ENCODE data around the gene EP300. TPM values are rescaled to one million over a fixed set of nuclear protein-coding genes. Genes with fewer than 3 reads are reported as not detected.
"Not testable (repeated sequence)": the region's sequence is repeated elsewhere in the genome, so short reads cannot be mapped to it uniquely, and the experiment has no call there.

The EP300 gene
- total RNA-seq, 5 donors from 2014 or later (not counting 1 experiment from before 2014, with no cell fraction given): 97.6 to 161 (median 101) TPM

GRCh38 chr22:41128606-41129005 is 36.2 kb downstream of the EP300 start:
- Histone ChIP-seq H3K4me1 (ENCODE audit: control insufficient read depth in 1 of 2, extremely low read depth in 1 of 2, insufficient read depth in 2 of 2, low read length in 2 of 2) (no peaks in the 10 kb centered on the region), H3K27me3 (replicated peaks in 1 of 2; ENCODE audit: control insufficient read depth in 2 of 2, extremely low read depth in 1 of 2, insufficient read depth in 2 of 2, low read length in 1 of 2) (no peaks in the 10 kb centered on the region), H3K36me3 (ENCODE audit: control insufficient read depth in 2 of 2, extremely low read depth in 1 of 2, insufficient read depth in 1 of 2, low read length in 1 of 2) (peaks cover 6 to 83% of the 10 kb centered on the region in 2 donors), H3K9me3 (no peaks in the 10 kb centered on the region), H3K27ac (ENCODE audit: low read length) (no peak overlapping the region), H3K4me3 (ENCODE audit: control insufficient read depth in 1 of 2, extremely low read depth in 1 of 2, low read length in 1 of 2) (no peak overlapping the region)
- WGBS (ENCODE audit: insufficient coverage): 98% methylated on average over 8 of the region's 14 CpGs
- Mint-ChIP-seq H3K4me1 (peaks cover 0 to 9% (median 2%) of the 10 kb centered on the region in 3 donors), H3K27me3 (no peaks in the 10 kb centered on the region), H3K4me3 (no peak overlapping the region), H3K27ac (no peak overlapping the region), H3K9me3 (no peaks in the 10 kb centered on the region), H3K36me3 (peaks cover 36% of the 10 kb centered on the region)
- ChIA-PET POLR2A (no interaction called here), CTCF (interaction anchor here in 1 of 2 donors (3.1 kb wide), 1 partner anchor 206 kb away, joined by 8 read pairs; no protein-coding TSS in a partner anchor)
- DNase-seq (no peak), ATAC-seq (replicated peaks in 1 of 4) (no peak)

GRCh38 chr22:41132550-41132949 is 40.2 kb downstream of the EP300 start:
- H3K4me1 ChIP-seq (ENCODE audit: control insufficient read depth in 1 of 2, extremely low read depth in 1 of 2, insufficient read depth in 2 of 2, low read length in 2 of 2): no peaks in the 10 kb centered on the region
- H3K27me3 ChIP-seq (replicated peaks in 1 of 2; ENCODE audit: control insufficient read depth in 2 of 2, extremely low read depth in 1 of 2, insufficient read depth in 2 of 2, low read length in 1 of 2): no peaks in the 10 kb centered on the region
- no peak overlapping the region for H3K4me3 Mint-ChIP-seq
- H3K27ac ChIP-seq (ENCODE audit: low read length): no peak overlapping the region
- no peaks in the 10 kb centered on the region for H3K9me3 ChIP-seq
- H3K9me3 Mint-ChIP-seq: no peaks in the 10 kb centered on the region
- peaks cover 5 to 13% (median 9%) of the 10 kb centered on the region in 3 donors for H3K4me1 Mint-ChIP-seq
- DNase-seq (no peak), ATAC-seq (replicated peaks in 1 of 4) (no peak)
- no peaks in the 10 kb centered on the region for H3K27me3 Mint-ChIP-seq
- ChIA-PET POLR2A (interaction anchor here in 1 of 2 donors (0.7 kb wide), 1 partner anchor 39 kb away, joined by 7 read pairs; no protein-coding TSS in a partner anchor), CTCF (no interaction called here)
- WGBS (ENCODE audit: insufficient coverage): no CpG with 5 or more reads among the region's 2 CpGs
- peaks cover 44% of the 10 kb centered on the region for H3K36me3 Mint-ChIP-seq
- H3K36me3 ChIP-seq (ENCODE audit: control insufficient read depth in 2 of 2, extremely low read depth in 1 of 2, insufficient read depth in 1 of 2, low read length in 1 of 2): peaks cover 21 to 93% of the 10 kb centered on the region in 2 donors
- peak overlapping the region in 1 of 2 donors; percentile 14 for H3K27ac Mint-ChIP-seq
- no peak overlapping the region for H3K4me3 ChIP-seq (ENCODE audit: control insufficient read depth in 1 of 2, extremely low read depth in 1 of 2, low read length in 1 of 2)

- Histone ChIP-seq H3K27me3 (replicated peaks in 1 of 2; ENCODE audit: control insufficient read depth in 2 of 2, extremely low read depth in 1 of 2, insufficient read depth in 2 of 2, low read length in 1 of 2) (no peaks in the 10 kb centered on the region), H3K27ac (ENCODE audit: low read length) (no peak overlapping the region), H3K4me3 (ENCODE audit: control insufficient read depth in 1 of 2, extremely low read depth in 1 of 2, low read length in 1 of 2) (no peak overlapping the region), H3K4me1 (ENCODE audit: control insufficient read depth in 1 of 2, extremely low read depth in 1 of 2, insufficient read depth in 2 of 2, low read length in 2 of 2) (no peaks in the 10 kb centered on the region), H3K9me3 (no peaks in the 10 kb centered on the region), H3K36me3 (ENCODE audit: control insufficient read depth in 2 of 2, extremely low read depth in 1 of 2, insufficient read depth in 1 of 2, low read length in 1 of 2) (peaks cover 5 to 94% of the 10 kb centered on the region in 2 donors)
- CTCF ChIA-PET: interaction anchor here in 1 of 2 donors (0.6 kb wide), 1 partner anchor 211 kb away, joined by 5 read pairs; no protein-coding TSS in a partner anchor
- Mint-ChIP-seq H3K4me3 (no peak overlapping the region), H3K9me3 (no peaks in the 10 kb centered on the region), H3K27me3 (no peaks in the 10 kb centered on the region), H3K36me3 (peaks cover 53% of the 10 kb centered on the region), H3K4me1 (peaks cover 0 to under 1% (median 0%) of the 10 kb centered on the region in 3 donors), H3K27ac (no peak overlapping the region)
- WGBS (ENCODE audit: insufficient coverage): 93% methylated on average over 3 of the region's 10 CpGs
- POLR2A ChIA-PET: interaction anchor here in 1 of 2 donors (0.6 kb wide), 1 partner anchor 28 kb away, joined by 3 read pairs; no protein-coding TSS in a partner anchor
- ATAC-seq (replicated peaks in 1 of 4): no peak
- no peak for DNase-seq
Measured at GRCh38 chr22:41140365-41140957, 48.1 kb downstream of the EP300 start.

GRCh38 chr22:41145921-41146320 is 53.5 kb downstream of the EP300 start:
- H3K4me3 ChIP-seq (ENCODE audit: control insufficient read depth in 1 of 2, extremely low read depth in 1 of 2, low read length in 1 of 2); H3K27me3 Mint-ChIP-seq; ATAC-seq (replicated peaks in 1 of 4); H3K27me3 ChIP-seq (replicated peaks in 1 of 2; ENCODE audit: control insufficient read depth in 2 of 2, extremely low read depth in 1 of 2, insufficient read depth in 2 of 2, low read length in 1 of 2); POLR2A ChIA-PET; H3K4me1 ChIP-seq (ENCODE audit: control insufficient read depth in 1 of 2, extremely low read depth in 1 of 2, insufficient read depth in 2 of 2, low read length in 2 of 2); H3K4me1 Mint-ChIP-seq; DNase-seq; H3K27ac ChIP-seq (ENCODE audit: low read length); H3K27ac Mint-ChIP-seq; H3K9me3 Mint-ChIP-seq; H3K4me3 Mint-ChIP-seq; H3K9me3 ChIP-seq: not testable (repeated sequence)
- peaks cover 3 to 91% of the 10 kb centered on the region in 2 donors for H3K36me3 ChIP-seq (ENCODE audit: control insufficient read depth in 2 of 2, extremely low read depth in 1 of 2, insufficient read depth in 1 of 2, low read length in 1 of 2)
- H3K36me3 Mint-ChIP-seq: peaks cover 49% of the 10 kb centered on the region
- CTCF ChIA-PET: interaction anchor here in 1 of 2 donors (1.0 kb wide), 1 partner anchor 19 kb away, joined by 6 read pairs; no protein-coding TSS in a partner anchor
- no CpG with 5 or more reads among the region's 6 CpGs for WGBS (ENCODE audit: insufficient coverage)

DNA sequence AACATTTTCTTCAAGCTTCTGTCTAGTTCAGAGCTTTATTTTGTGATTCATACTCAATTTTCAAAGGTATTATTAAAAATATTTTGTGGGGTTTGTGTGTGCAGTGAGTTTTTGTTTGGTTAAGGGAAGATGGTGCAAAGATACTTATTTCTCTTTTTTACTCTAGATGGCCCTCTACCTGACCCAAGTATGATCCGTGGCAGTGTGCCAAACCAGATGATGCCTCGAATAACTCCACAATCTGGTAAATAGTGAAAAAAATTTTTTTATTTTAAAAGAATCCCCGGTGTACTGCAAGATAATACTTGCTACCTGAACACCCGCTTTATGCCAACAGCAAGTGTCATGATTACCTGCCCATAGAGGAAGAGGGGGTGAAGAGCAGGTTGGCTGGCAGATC is 54.2 kb downstream of the EP300 start:
- DNase-seq (peak in 1 of 35 experiments; percentile 11), ATAC-seq (replicated peaks in 1 of 4) (no peak)
- Mint-ChIP-seq H3K4me3 (no peak overlapping the region), H3K27me3 (no peaks in the 10 kb centered on the region), H3K36me3 (peaks cover 54% of the 10 kb centered on the region), H3K9me3 (no peaks in the 10 kb centered on the region), H3K4me1 (no peaks in the 10 kb centered on the region), H3K27ac (no peak overlapping the region)
- no peaks in the 10 kb centered on the region for H3K27me3 ChIP-seq (replicated peaks in 1 of 2; ENCODE audit: control insufficient read depth in 2 of 2, extremely low read depth in 1 of 2, insufficient read depth in 2 of 2, low read length in 1 of 2)
- H3K27ac ChIP-seq (ENCODE audit: low read length): no peak overlapping the region
- ChIA-PET CTCF (interaction anchor here in 1 of 2 donors (1.0 kb wide), 1 partner anchor 19 kb away, joined by 6 read pairs; no protein-coding TSS in a partner anchor), POLR2A (no interaction called here)
- H3K36me3 ChIP-seq (ENCODE audit: control insufficient read depth in 2 of 2, extremely low read depth in 1 of 2, insufficient read depth in 1 of 2, low read length in 1 of 2): peaks cover 3 to 91% of the 10 kb centered on the region in 2 donors
- no peaks in the 10 kb centered on the region for H3K4me1 ChIP-seq (ENCODE audit: control insufficient read depth in 1 of 2, extremely low read depth in 1 of 2, insufficient read depth in 2 of 2, low read length in 2 of 2)
- no peaks in the 10 kb centered on the region for H3K9me3 ChIP-seq
- 33% methylated on average over 1 of the region's 4 CpGs for WGBS (ENCODE audit: insufficient coverage)
- no peak overlapping the region for H3K4me3 ChIP-seq (ENCODE audit: control insufficient read depth in 1 of 2, extremely low read depth in 1 of 2, low read length in 1 of 2)

DNA sequence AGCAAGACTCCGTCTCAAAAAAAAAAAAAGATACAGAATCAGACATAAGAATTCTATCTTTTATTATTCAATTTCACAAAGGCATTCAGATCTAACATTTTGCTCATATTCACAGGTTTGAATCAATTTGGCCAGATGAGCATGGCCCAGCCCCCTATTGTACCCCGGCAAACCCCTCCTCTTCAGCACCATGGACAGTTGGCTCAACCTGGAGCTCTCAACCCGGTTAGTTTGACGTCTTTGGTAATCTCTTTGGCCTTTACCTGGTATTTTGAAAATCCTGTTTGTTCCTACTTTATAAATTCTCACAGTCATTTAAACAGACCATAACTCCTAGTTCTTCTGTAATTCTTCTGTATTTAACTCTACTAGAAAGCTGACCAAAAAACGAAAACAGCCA is 55.3 kb downstream of the EP300 start:
- Mint-ChIP-seq H3K9me3 (no peaks in the 10 kb centered on the region), H3K36me3 (peaks cover 53% of the 10 kb centered on the region), H3K4me3 (no peak overlapping the region), H3K27me3 (no peaks in the 10 kb centered on the region), H3K27ac (no peak overlapping the region), H3K4me1 (no peaks in the 10 kb centered on the region)
- ChIA-PET CTCF (no interaction called here), POLR2A (interaction anchor here in 1 of 2 donors (0.6 kb wide), 1 partner anchor 10 kb away, joined by 11 read pairs; no protein-coding TSS in a partner anchor)
- H3K27ac ChIP-seq (ENCODE audit: low read length): no peak overlapping the region
- H3K4me1 ChIP-seq (ENCODE audit: control insufficient read depth in 1 of 2, extremely low read depth in 1 of 2, insufficient read depth in 2 of 2, low read length in 2 of 2): no peaks in the 10 kb centered on the region
- ATAC-seq (replicated peaks in 1 of 4) (no peak), DNase-seq (no peak)
- 100% methylated on average over 2 of the region's 5 CpGs for WGBS (ENCODE audit: insufficient coverage)
- peaks cover 3 to 92% of the 10 kb centered on the region in 2 donors for H3K36me3 ChIP-seq (ENCODE audit: control insufficient read depth in 2 of 2, extremely low read depth in 1 of 2, insufficient read depth in 1 of 2, low read length in 1 of 2)
- no peaks in the 10 kb centered on the region for H3K9me3 ChIP-seq
- H3K4me3 ChIP-seq (ENCODE audit: control insufficient read depth in 1 of 2, extremely low read depth in 1 of 2, low read length in 1 of 2): no peak overlapping the region
- no peaks in the 10 kb centered on the region for H3K27me3 ChIP-seq (replicated peaks in 1 of 2; ENCODE audit: control insufficient read depth in 2 of 2, extremely low read depth in 1 of 2, insufficient read depth in 2 of 2, low read length in 1 of 2)

Measured in T-cell (primary cell).